ENCODE measurements around the gene MAPK8IP2. TPM values are rescaled to one million over a fixed set of nuclear protein-coding genes. Genes with fewer than 3 reads are reported as not detected.

The MAPK8IP2 gene
- total and polyA plus RNA-seq, 2 of the 4 experiments (the other 2 are of a cell fraction): under 0.01 to 0.14 TPM

DNA sequence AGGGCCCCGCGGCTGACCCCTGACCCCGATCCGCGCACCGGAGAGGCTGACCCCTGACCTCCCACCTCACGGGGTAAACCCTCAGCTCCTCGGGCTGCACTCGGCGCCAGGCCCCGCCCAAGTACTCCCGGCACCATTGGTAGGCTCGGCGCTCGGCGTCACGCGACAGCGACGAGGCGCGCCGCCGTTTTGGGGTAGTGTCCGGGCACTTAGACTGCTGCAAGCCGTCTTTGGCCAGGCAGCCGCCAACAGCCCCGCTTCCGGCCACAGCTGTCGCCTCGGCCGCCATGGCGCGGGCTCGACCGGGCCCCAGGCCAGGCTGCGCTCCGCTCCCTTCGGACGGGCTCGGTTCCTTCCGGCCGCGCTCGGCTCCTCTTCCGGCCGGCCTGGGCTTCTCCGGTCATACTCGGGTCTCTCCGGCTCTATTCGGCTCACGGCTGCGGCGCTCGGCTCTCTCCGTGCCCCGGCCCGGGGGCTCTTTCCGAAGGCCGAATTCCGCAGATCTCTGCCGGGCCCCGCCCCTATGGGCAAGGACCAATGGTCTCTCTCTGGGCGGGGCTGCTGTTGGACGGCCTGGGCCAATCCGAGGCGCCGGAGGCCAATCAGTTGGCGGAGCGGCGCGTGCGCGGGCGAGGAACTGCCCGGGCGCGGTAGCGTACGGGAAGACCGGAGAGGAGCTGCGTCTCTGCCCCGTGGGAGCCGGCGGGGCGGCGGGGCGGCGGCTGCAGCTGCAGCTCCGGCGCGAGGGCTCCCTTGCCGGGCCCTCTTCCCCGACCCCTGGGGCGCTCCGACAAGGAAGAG, 17.9 kb upstream of the MAPK8IP2 start, which contains the start of gene CHKB (continued):
- TF ChIP-seq BHLHE40 (IDR thresholded peaks at IDR 0.05; ENCODE audit: low read depth, low read length) (peak; percentile 67; the same call in 1 of the 2 replicates), MXI1 (IDR thresholded peaks at IDR 0.05; ENCODE audit: borderline replicate concordance, low read depth, low read length) (peak; percentile 18; the same call in 1 of the 2 replicates)

DNA sequence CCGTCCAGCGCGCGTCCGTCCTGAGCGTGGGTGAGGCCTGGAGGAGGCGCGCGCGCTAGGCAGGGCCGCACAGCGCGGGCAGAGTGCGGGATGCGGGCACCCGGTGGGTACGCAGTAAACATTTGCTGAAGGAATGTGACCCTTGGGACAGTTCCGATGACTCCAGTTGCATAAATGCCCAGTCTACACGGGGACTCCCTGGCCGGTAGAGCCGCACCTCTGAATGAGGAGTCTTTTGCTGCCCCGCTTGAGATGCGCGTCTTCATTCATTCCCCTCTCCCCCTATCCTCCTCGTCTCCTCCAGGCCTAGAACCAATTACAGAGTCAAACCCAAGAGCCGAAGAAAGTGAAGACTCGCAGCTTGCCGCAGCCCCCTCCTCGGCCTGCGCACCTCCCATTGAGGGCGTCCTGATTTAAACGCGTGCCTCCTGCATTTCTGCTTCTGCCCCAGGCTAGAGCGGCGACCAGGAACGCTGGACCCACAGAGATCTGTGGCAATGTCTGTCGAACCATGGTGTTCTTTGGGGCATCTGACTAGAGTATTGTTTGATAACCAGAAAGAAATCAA, 17.2 kb upstream of the MAPK8IP2 start:
- no peak overlapping the region for H2BK20ac ChIP-seq (ENCODE audit: low read depth, low read length)
- peak overlapping the region; percentile 96 for H3K23ac ChIP-seq (ENCODE audit: low read depth, low read length)
- no peak overlapping the region for H4K5ac ChIP-seq (ENCODE audit: low read depth, low read length)
- 0% methylated on average over 10 of the region's 37 CpGs; no CpG with 5 or more reads in 1 of the 2 experiments for whole genome bisulfite sequencing, 2 experiments (ENCODE audit: extremely low coverage in 2 of 2, insufficient read length in 1 of 2)
- peak overlapping the region; percentile 85 for H3K9ac ChIP-seq (ENCODE audit: low read depth, low read length)
- no peak overlapping the region for H2BK5ac ChIP-seq (ENCODE audit: low read depth, low read length, poor library complexity, severe bottlenecking)
- no peak overlapping the region; the same call in 1 of the 2 replicates for H3K56ac ChIP-seq (ENCODE audit: extremely low read depth, insufficient read depth, low read length)
- H3K79me1 ChIP-seq (ENCODE audit: low read depth in 1 of 2, low read length in 2 of 2): peaks cover 18 to 39% of the 10 kb centered on the region in 2 experiments
- peak overlapping the region; percentile 80 for H3K4me3 ChIP-seq (ENCODE audit: insufficient read depth, low read depth, low read length)
- dilution Hi-C loops (cut with HindIII; ENCODE audit: low sequenced_read_pairs, unreplicated experiment) (no loop called here), intact Hi-C loops (cut with micrococcal nuclease) (loop anchor here (2.0 to 5.0 kb wide), 3 partner anchors 45 to 56 kb away; partner anchors contain the start of genes ARSA and SCO2), in situ Hi-C loops (cut with MboI; ENCODE audit: low sequenced_read_pairs) (no loop called here)
- H2BK15ac ChIP-seq (ENCODE audit: low read depth, low read length): no peak overlapping the region
- H4K91ac ChIP-seq (ENCODE audit: insufficient read depth, low read depth, low read length): no peak overlapping the region
- no peaks in the 10 kb centered on the region; the same call in 1 of the 2 replicates for H4K20me1 ChIP-seq (ENCODE audit: insufficient read depth, low read length)
- DNase-seq: no peak
- peaks cover 14% of the 10 kb centered on the region for H3K4me1 ChIP-seq (ENCODE audit: control insufficient read depth, insufficient read depth, low read length)
- H3K9me1 ChIP-seq (ENCODE audit: insufficient read depth, low read length): peaks cover 28% of the 10 kb centered on the region
- H3K27ac ChIP-seq (ENCODE audit: insufficient read depth, low read length): peak overlapping the region; percentile 55; the same call in 1 of the 2 replicates
- H3K36me3 ChIP-seq (ENCODE audit: control insufficient read depth, insufficient read depth, low read length): peaks cover 4% of the 10 kb centered on the region; the same call in 1 of the 2 replicates
- H2AK5ac ChIP-seq (ENCODE audit: low read depth, low read length): peak overlapping the region; percentile 44
- peak; percentile 22 for ATAC-seq (ENCODE audit: low read depth)
- H2AK9ac ChIP-seq (replicated peaks; ENCODE audit: low read depth, low read length, poor library complexity): peak overlapping the region; percentile 93
- peak overlapping the region; percentile 88 for H3K14ac ChIP-seq (replicated peaks; ENCODE audit: low read depth, low read length)
- no TSS peak for BruUV-seq (replicated peaks)
- no peaks in the 10 kb centered on the region for H3K9me3 ChIP-seq (ENCODE audit: control insufficient read depth, insufficient read depth, low read length)
- no peak overlapping the region for H2BK120ac ChIP-seq (ENCODE audit: low read depth, low read length)
- ChIA-PET POLR2A (ENCODE audit: unreplicated experiment) (interaction anchor here (1.6 kb wide), 1 partner anchor 10 kb away, joined by 3 read pairs; no protein-coding TSS in a partner anchor), CTCF (interaction anchor here (1.6 kb wide), 1 partner anchor 58 kb away, joined by 5 read pairs; the partner anchor contains the start of gene SCO2)
- no peaks in the 10 kb centered on the region for H3K27me3 ChIP-seq (ENCODE audit: control insufficient read depth, insufficient read depth, low read length)
- no peak overlapping the region for H3K18ac ChIP-seq (ENCODE audit: low read depth, low read length)
- H4K8ac ChIP-seq (ENCODE audit: low read depth in 2 of 2, low read length in 2 of 2): peak overlapping the region; percentile 26 to 46; a peak in 2 of 4 replicates
- H2AFZ ChIP-seq (replicated peaks; ENCODE audit: low read length, poor library complexity): peak overlapping the region; percentile 96
- H3K4me2 ChIP-seq (ENCODE audit: low read depth, low read length): peak overlapping the region; percentile 96
- H3K4ac ChIP-seq (ENCODE audit: low read depth, low read length): peak overlapping the region; percentile 71
- no peak for TF ChIP-seq BHLHE40 (IDR thresholded peaks at IDR 0.05; ENCODE audit: low read depth, low read length)
- TF ChIP-seq POLR2A (IDR thresholded peaks at IDR 0.05; ENCODE audit: low read depth, low read length): no peak
- no peak for TF ChIP-seq RCOR1 (IDR thresholded peaks at IDR 0.05; ENCODE audit: insufficient replicate concordance, low read length)
- TF ChIP-seq RFX5 (IDR thresholded peaks at IDR 0.05; ENCODE audit: low read depth, low read length): no peak
- TF ChIP-seq, protein P1, sequence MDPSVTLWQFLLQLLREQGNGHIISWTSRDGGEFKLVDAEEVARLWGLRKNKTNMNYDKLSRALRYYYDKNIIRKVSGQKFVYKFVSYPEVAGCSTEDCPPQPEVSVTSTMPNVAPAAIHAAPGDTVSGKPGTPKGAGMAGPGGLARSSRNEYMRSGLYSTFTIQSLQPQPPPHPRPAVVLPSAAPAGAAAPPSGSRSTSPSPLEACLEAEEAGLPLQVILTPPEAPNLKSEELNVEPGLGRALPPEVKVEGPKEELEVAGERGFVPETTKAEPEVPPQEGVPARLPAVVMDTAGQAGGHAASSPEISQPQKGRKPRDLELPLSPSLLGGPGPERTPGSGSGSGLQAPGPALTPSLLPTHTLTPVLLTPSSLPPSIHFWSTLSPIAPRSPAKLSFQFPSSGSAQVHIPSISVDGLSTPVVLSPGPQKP (IDR thresholded peaks at IDR 0.05; ENCODE audit: borderline replicate concordance, low read depth, low read length): no peak
- no peak for TF ChIP-seq MAFK (IDR thresholded peaks at IDR 0.05; ENCODE audit: low read depth, low read length)
- no peak for TF ChIP-seq CEBPB (IDR thresholded peaks at IDR 0.05; ENCODE audit: low read depth, low read length)
- TF ChIP-seq, protein P2, sequence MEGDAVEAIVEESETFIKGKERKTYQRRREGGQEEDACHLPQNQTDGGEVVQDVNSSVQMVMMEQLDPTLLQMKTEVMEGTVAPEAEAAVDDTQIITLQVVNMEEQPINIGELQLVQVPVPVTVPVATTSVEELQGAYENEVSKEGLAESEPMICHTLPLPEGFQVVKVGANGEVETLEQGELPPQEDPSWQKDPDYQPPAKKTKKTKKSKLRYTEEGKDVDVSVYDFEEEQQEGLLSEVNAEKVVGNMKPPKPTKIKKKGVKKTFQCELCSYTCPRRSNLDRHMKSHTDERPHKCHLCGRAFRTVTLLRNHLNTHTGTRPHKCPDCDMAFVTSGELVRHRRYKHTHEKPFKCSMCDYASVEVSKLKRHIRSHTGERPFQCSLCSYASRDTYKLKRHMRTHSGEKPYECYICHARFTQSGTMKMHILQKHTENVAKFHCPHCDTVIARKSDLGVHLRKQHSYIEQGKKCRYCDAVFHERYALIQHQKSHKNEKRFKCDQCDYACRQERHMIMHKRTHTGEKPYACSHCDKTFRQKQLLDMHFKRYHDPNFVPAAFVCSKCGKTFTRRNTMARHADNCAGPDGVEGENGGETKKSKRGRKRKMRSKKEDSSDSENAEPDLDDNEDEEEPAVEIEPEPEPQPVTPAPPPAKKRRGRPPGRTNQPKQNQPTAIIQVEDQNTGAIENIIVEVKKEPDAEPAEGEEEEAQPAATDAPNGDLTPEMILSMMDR (conservative IDR thresholded peaks at IDR 0.05; ENCODE audit: low read depth, low read length): no peak
- TF ChIP-seq SMC3 (IDR thresholded peaks at IDR 0.05; ENCODE audit: low read depth, low read length): no peak
